Measurements from ENCODE around the gene CCDC144A.
"Not testable (repeated sequence)": the region's sequence is repeated elsewhere in the genome, so short reads cannot be mapped to it uniquely, and the experiment has no call there.

The CCDC144A gene, protein sequence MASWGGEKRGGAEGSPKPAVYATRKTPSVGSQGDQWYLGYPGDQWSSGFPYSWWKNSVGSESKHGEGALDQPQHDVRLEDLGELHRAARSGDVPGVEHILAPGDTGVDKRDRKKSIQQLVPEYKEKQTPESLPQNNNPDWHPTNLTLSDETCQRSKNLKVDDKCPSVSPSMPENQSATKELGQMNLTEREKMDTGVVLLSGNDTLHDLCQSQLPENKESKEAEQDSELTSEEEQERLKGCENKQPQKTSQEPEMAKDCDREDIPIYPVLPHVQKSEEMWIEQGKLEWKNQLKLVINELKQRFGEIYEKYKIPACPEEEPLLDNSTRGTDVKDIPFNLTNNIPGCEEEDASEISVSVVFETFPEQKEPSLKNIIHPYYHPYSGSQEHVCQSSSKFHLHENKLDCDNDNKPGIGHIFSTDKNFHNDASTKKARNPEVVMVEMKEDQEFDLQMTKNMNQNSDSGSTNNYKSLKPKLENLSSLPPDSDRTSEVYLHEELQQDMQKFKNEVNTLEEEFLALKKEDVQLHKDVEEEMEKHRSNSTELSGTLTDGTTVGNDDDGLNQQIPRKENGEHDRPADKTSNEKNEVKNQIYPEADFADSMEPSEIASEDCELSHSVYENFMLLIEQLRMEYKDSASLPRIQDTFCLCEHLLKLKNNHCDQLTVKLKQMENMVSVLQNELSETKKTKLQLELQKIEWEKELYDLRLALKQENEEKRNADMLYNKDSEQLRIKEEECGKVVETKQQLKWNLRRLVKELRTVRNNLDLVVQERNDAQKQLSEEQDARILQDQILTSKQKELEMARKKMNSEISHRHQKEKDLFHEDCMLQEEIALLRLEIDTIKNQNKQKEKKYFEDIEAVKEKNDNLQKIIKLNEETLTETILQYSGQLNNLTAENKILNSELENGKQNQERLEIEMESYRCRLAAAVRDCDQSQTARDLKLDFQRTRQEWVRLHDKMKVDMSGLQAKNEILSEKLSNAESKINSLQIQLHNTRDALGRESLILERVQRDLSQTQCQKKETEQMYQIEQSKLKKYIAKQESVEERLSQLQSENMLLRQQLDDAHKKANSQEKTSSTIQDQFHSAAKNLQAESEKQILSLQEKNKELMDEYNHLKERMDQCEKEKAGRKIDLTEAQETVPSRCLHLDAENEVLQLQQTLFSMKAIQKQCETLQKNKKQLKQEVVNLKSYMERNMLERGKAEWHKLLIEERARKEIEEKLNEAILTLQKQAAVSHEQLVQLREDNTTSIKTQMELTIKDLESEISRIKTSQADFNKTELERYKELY (N-terminal part only)

DNA sequence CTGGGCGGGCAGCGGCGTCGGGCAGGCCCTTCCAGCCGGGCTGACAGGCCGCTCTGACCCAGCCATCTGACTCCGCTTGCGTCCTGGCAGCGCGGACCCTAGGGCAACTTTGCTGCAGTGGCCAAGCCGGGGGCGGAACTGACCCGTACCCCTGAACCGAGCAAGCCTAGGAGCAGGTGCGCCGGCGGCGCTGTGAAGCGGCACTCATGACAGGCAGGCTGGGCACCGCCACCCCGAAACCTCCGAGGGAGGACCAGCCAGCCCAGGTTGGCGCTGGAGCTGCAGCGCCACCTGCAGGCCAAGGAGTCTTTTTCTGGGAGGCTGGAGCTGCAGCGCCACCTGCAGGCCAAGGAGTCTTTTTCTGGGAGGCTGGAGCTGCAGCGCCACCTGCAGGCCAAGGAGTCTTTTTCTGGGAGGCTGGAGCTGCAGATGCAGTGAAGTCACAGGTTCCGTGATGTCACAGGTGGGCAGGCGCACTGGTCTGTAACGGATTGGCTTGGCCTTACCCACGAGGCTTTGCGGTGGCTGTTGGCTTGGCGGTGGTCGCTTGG lies at the start of gene CCDC144A:
Gene CCDC144A, plus strand, starts transcription at position 511 of the 551 bp plus-strand sequence. CDS start 160 bp downstream, outside the sequence.
- FAIRE-seq, result not testable (repeated sequence)

DNA sequence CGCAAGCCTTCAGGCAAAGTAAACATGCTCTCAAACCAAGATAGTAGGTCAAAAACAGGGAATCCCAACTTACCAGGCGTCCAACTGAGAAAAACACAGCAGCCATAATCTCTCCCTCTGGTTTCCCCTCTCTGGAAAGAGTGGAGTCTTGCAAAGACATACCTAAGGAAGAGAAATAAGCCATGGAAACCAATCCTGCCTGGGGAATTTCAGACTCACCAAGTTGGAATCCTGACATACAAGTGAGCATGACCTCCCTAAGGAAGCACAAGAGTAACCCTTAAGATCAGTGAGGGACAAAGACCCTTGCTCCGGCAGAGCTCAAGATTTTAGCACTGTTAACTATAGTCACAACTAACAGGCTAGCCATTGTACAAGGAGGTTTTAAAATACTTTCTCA lies 40.5 kb upstream of the CCDC144A start:
- FAIRE-seq, result no peak

DNA sequence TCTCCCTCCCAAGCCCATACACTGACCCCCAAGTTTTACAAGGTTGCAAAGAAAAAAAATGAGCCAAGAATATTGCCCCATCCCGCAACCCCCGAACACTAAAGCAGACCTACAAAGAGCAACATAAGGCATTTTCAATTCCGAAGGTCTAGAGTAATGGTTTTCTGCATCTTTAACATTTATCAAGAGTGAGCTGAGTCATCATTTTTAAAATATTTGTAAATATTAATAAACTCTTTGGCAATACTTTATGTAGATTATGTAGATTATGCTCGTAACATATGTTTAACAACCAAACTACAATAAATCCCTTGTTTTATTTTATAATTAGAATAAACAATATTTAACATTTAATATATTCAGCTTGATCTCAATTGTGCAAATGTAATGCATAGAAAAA lies 37.8 kb upstream of the CCDC144A start:
- FAIRE-seq, result no peak

DNA sequence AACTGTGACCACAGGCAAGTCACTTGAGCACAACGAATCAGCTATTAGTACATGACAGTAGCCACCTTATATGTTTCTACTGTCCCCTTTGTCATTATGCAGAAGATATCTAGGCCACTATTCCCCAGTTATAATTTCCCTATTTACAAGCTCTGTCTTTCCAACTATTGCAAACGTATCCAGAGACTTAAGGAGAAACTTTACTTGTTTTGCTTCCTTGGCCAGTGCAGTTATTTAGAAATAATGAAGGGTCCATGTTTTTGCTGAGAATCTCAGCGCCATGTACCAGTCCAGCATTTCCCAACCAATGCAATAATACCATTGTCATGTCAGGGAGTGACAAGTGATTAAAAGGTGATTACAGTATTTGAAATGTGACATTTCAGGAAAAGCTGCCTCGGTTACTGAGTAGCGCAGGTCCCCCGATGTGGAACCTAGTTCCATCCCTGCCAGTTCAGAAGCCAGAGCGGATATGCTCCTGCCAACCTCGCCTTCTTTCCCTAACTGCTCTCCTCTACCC lies 37.1 kb upstream of the CCDC144A start:
- no peak for FAIRE-seq

DNA sequence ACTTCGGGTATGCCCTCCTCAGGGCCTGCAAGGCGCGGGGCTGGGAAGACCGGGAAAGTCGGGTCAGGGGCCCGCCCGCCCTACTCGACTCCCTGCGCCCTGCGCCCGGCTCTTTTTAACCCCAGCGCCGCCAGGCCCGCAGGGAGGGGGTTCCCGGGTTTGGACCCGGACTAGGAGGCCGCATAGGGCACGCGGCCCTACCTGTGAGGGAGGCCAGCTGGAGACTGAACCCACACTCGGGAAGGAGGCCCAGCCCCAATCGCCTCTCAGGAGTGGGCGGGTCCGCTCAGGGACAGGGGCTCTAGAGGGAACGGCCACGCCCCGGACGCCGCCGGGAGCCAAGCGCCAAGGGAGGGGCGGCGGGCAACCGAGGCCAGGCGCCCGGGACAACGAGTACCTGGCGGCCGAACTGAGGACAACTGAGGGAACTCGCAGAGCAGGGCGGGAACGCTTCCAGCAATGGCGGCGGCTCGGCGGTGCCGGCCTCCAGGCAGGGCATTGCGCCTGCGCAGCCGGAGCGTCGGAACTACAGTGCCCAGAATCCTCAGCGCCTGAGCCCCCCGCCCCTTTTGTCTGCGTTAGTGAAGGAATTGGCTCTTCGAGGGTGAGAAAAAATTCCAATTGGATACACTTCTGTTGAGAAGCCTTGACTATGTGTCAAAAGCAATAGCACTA lies 36.5 kb upstream of the CCDC144A start, which contains the start of gene ZNF624:
Gene ZNF624, minus strand, starts transcription at position 484 of the 675 bp plus-strand sequence.
- FAIRE-seq, result peak; percentile 84

DNA sequence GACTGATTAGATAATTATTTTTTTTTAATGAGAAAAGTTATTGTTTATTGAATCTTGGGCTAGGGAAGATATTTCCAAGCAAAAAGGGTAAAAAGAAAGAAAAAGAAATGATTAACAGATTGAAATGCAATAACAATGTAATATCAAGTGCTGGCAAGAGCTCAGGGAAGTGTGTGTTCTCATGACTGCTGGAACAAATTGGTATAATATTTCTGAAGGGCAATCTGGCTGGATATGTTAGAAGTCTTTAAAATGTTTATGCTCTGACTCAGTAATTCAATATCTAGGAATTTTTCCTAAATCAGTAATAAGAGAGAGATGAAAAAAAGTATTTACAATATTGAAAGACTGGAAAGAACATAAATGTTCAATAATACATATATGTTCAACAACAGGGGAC lies 28.8 kb upstream of the CCDC144A start:
- no peak for FAIRE-seq

DNA sequence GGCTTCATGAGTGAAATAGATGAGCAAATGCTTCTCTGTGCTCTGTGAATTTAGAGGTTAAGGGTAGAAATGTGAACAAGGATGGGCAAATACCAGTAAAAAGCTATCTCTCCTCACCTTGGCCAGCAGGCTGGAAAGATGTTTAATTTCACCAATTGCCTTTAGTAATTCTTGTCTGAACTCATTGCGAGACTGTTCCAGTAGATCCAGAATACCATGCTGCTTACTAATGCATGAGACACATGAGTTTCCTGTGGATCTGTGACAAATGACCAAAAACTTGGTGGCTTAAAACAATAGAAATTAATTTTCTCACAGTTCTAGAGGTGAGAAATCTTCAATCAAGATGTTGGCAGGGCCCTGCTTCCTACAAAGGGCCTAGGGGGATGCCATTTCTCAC lies 27.1 kb upstream of the CCDC144A start:
- no peak for FAIRE-seq

DNA sequence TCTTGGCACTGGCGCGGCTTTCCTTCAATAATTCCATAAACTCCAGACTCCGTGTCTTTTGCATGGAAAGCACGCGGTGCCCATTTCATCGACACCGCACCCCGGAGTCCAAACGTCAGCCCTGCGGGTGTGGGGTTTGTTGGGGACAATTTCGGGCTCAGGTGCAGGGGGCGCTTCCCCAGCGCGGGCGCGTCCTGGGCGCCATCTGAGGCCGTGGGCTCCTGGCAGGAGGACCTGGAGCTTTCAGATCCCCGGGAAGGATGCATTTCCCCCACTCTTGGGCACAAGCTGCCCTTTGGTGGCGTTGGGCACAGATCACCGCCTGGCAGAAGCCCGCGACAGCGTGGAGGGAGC lies 23.5 kb upstream of the CCDC144A start:
- not testable (repeated sequence) for FAIRE-seq

DNA sequence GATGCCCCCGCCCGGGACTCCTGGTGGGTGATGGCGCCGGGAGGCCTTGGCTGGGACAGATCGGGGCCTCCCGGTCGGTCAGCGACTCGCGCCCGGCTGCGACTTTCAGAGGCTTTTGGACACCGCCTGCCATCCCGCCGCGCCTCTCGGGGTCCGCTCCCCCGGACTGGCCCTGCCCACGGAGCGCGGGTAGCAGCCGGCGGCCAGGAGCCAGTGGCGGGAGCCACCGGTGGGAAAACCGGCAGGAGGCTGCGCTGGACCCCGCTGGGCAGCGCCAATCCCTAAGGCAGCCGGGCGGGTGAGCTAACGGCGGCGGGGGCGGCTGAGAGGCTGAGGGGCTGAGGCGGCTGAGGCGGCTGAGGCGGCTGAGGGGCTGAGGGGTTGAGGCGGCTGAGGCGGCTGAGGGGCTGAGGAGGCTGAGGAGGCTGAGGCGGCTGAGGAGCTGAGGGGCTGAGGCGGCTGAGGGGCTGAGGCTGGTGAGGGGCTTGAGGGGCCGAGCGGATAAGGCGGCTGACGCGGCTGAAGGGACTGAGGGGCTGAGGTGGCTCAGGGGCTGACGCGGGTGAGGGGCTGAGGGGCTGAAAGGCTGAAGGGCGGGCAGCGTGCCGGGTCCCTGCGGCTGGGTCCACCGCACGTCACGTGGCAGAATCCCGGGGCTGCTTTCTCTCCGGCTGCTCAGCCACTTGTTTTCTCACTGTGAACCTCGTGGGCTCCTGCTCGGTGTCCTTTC lies 23.0 kb upstream of the CCDC144A start:
- FAIRE-seq, result not testable (repeated sequence)

DNA sequence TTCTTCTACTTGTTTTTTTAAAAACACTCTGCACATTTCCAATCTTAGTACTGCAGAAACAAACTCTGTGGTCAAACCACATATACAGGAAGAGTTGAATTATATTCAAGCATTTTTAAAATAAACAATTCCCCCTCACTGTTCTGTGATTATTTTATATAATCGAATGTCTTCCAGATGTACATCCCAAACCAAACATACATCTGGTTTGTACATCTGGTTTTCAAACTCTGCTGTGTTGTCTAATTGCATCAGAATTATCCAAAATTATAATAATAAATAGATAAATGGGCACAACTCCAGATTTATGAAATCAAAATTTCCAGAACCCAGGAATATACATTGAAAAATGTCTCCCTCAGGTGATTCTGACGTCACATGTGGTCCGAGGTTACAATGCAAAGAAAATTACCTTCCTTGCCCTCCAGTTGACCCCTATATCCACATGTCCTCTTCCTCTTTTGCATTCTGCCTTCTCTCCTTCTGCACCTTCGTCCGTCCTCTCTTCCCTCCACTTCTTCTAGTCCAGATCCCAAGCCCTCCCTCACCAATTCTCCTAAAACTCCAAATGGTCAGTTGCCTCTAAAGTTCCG lies 13.3 kb upstream of the CCDC144A start:
- FAIRE-seq, result no peak

DNA sequence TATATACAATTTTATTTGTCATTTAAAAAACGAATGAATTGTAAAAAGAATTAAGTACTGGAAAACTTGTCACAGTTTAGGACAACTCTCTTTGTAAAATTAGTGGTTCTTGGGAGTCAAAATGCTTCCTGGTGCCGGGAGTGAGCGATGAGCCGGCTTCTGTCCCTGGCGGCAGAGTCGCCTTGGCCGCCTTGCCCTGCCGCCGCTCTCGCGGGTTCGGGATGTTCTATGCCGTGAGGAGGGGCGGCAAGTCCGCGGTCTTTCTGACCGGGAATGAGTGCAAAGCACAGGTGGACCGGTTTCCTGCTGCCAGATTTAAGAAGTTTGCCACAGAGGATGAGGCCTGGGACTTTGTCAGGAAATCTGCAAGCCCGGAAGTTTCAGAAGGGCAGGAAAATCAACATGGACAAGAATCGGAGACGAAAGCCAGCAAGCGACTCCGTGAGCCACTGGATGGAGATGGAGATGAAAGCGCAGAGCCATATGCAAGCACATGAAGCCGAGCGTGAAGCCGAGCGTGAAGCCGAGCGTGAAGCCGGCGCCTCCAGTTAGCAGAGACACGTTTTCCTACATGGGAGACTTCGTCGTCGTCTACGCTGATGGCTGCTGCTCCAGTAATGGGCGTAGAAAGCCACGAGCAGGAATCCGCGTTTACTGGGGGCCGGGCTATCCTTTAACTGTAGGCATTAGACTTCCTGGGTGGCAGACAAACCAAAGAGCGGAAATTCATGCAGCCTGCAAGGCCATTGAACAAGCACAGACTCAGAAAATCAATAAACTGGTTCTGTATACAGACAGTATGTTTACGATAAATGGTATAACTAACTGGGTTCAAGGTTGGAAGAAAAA lies 6.5 kb upstream of the CCDC144A start:
- not testable (repeated sequence) for FAIRE-seq

DNA sequence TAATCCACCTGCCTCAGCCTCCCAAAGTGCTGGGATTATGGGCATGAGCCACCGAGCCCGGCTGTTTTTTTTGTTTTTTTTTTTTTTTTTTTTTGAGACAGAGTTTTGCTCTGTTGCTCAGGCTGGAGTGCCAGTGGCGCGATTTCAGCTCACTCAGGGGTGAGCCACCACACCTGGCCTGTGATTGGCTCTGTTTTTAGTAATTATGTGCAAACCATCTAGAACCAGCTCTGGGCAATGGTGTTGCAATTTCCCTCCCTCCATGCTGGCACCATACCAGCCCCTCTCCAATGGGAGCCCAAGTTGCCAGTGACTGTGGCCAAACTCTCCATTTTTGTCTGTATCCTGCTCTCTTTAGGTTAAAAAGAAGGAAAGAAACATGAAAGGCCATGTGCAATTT lies 4.0 kb upstream of the CCDC144A start:
- not testable (repeated sequence) for FAIRE-seq

DNA sequence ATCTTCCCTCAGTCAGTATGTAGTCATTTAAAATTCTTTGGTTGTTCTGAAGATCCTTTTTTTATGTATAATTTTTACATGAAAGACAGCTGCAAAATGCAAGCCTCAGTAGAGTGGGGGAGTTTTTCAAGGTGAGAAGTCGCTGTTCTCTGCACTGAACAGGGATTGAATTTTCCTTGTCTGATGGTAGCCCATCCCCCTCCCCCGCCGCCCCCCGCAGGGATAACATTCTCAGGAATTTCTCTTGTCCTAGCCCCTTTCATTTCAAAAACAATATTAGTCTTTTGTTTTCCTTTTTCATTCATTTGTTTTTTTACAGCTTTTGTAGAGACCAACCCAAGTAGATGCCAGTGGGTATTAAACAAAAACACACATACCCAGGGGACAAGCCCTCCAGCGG lies 2.9 kb upstream of the CCDC144A start:
- FAIRE-seq, result not testable (repeated sequence)

DNA sequence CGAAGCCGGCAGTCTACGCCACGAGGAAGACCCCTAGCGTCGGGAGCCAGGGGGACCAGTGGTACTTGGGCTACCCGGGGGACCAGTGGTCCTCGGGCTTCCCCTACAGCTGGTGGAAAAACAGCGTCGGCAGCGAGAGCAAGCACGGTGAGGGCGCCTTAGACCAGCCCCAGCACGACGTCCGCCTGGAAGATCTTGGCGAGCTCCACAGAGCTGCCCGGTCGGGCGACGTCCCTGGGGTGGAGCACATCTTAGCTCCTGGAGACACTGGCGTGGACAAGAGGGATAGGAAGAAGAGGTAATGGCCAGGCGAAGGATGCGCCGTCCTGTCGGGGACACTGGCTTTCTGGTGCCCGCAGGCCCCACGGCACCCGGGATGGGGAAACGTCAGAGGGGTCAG lies 406 bp downstream of the CCDC144A start:
- FAIRE-seq, result not testable (repeated sequence)

DNA sequence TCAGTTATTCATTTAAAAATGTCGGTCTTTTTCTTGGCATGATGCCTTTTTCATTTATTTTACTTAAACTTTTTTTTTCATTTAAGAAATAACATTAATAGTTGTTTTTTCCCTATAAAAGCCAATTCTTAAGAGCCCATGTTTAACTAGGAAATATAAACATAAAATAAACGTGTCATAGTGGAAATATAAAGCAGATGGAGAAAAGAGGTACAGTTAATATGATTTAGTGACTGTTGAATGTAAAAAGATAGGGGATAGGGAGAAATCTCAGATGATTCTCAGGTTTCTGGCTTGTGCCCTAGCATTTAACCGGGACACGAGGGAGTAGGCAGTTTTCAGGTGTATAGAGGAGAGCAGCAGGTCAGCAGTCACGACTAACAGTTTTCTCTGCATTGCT lies 7.6 kb downstream of the CCDC144A start:
- not testable (repeated sequence) for FAIRE-seq

DNA sequence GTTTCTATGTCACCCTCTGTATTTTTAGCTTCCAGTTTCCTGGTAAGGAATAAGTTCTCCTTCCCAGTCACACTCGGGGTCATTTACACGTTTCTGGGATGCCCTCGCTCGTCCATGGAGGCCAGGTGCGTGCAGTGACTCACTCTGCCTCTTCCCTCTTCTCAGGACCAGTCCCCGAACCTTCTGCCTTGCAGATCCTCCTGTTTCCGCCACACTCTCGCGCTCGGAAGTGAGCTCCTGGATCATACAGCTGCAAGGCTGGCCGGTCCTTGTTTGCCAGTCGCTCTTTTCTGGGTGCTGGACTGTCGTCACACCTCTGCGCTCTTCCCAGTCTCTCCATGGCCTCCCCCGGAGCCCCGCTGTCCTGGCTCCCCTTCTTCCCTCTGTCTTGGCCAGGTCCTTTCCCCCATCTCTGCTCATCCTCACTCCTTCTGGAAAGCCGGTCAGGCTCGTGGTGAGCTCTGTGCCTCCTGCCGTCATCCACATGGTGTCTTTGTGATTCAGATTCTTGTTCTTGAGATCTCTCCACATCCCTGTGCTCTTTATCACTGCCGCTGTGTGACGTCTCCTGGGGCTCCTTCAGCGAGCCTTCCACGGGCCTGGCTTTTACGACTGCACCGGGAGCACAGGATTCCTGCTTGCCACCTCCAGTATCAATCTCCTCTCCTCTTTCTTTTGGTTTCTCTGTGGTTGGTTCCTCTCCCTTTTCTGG lies 55.6 kb downstream of the CCDC144A start:
- not testable (repeated sequence) for FAIRE-seq

DNA sequence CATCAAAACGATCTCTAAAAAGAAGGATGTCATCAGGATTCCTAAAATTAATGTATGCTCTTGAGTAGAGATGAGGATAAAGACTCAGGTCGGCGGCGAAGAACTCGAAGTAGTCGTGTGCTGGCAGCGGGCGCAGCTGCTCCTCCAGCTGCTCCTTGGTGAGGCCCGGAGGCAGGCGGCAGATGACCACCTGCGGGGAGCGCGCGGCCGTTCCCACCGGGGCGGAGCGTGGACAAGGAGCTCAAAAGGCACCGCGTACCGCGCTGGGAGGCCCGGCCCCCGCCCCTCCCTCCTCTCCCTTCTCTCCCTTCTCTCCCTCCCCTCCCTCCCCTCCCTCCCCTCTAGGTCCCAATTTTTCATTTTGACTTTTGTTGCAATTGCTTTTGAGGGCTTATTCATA lies 56.5 kb downstream of the CCDC144A start:
- not testable (repeated sequence) for FAIRE-seq

DNA sequence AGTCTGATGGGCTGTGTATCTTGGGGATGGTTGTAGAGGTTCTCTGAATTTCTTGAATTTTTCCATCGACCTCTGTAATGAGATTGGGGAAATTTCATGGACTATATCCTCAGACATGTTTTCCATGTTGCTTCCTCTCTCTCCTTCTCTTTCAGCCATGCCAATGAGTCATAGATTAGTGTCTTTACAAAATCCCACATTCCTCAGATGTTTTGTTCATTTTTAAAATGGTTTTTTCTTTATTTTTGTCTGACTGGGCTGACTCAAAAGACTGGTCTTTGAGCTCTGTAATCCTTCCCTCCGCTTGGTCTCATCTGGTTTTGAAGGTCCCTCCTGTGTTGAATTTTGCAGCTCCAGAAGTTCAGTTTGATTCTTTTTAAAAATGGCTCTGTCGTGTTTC lies 60.5 kb downstream of the CCDC144A start:
- not testable (repeated sequence) for FAIRE-seq
